Measurements from ENCODE around the gene CLEC17A. TPM values are rescaled to one million over a fixed set of nuclear protein-coding genes. Genes with fewer than 3 reads are reported as not detected.

Gene CLEC17A
- total RNA-seq, 1 donor from 2014 or later: not detected

DNA sequence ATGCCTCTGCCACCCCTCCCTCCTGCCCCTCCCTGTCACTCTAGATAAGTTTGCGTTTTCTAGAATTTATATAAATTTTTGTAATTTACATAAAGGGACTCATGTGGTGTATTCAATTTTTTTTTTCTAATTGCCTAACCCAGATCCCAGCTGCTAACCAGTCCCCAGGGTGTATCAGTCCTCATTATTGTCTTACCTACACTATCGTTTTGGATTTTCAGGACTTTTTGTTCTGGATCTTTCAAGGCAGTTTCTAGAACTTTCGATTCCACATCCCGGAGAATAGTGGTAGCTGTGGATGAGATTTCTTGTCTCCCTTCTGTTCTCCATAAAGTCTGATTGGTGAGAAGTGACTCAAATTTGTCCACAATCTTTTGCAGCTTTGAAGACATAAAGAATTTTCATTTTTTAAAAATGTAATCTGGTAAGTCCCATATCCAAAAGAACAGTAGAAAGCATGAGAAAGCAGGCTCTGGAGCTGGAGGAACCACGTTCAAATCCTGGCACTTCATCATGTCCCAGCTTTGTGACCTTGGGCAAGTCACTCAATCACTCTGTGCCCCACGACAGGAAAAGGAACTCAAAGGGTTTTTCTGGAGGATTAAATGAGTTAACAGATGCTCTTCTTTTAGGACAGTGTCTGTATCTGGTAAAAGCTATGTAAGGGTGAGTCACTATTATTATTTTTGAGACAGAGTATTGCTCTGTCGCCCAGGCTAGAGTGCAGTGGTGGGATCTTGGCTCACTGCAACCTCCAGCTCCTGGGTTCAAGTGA is 72.1 kb downstream of the CLEC17A start:
- DNase-seq: no peak
- no peaks in the 10 kb centered on the region for H3K9me3 Mint-ChIP-seq (ENCODE audit: unreplicated experiment)
- TF ChIP-seq, protein P1, sequence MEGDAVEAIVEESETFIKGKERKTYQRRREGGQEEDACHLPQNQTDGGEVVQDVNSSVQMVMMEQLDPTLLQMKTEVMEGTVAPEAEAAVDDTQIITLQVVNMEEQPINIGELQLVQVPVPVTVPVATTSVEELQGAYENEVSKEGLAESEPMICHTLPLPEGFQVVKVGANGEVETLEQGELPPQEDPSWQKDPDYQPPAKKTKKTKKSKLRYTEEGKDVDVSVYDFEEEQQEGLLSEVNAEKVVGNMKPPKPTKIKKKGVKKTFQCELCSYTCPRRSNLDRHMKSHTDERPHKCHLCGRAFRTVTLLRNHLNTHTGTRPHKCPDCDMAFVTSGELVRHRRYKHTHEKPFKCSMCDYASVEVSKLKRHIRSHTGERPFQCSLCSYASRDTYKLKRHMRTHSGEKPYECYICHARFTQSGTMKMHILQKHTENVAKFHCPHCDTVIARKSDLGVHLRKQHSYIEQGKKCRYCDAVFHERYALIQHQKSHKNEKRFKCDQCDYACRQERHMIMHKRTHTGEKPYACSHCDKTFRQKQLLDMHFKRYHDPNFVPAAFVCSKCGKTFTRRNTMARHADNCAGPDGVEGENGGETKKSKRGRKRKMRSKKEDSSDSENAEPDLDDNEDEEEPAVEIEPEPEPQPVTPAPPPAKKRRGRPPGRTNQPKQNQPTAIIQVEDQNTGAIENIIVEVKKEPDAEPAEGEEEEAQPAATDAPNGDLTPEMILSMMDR (IDR thresholded peaks at IDR 0.05; ENCODE audit: partially characterized antibody, unreplicated experiment): no peak
- H3K4me3 Mint-ChIP-seq (ENCODE audit: unreplicated experiment): no peak overlapping the region
- no peaks in the 10 kb centered on the region for H3K4me1 Mint-ChIP-seq (ENCODE audit: low read depth, unreplicated experiment)
- H3K36me3 Mint-ChIP-seq (ENCODE audit: unreplicated experiment): no peaks in the 10 kb centered on the region
- H3K27ac Mint-ChIP-seq (ENCODE audit: unreplicated experiment): no peak overlapping the region
- H3K27me3 Mint-ChIP-seq (ENCODE audit: unreplicated experiment): peaks cover 7% of the 10 kb centered on the region

DNA sequence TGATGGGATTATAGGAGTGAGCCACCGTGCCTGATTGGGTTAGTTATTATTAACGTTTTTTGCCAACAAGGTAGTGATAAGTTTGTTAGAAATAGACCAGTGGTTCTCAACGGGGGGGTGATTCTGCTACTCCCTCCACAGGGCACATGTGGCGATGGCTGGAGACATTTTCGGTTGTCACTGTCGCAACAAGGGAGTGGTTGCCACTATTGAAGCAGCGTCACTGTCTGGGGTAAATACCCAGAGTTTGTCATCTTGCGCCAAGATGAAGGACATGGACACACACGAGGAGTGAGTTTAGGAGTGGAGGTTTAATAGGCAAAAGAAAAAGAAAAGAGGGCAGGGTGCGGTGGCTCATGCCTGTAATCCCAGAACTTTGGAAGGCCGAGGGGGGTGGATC is 72.8 kb downstream of the CLEC17A start:
- no peaks in the 10 kb centered on the region for H3K9me3 Mint-ChIP-seq (ENCODE audit: unreplicated experiment)
- no peak overlapping the region for H3K27ac Mint-ChIP-seq (ENCODE audit: unreplicated experiment)
- TF ChIP-seq, protein P1 (IDR thresholded peaks at IDR 0.05; ENCODE audit: partially characterized antibody, unreplicated experiment): no peak
- no peaks in the 10 kb centered on the region for H3K4me1 Mint-ChIP-seq (ENCODE audit: low read depth, unreplicated experiment)
- no peak overlapping the region for H3K4me3 Mint-ChIP-seq (ENCODE audit: unreplicated experiment)
- no peaks in the 10 kb centered on the region for H3K36me3 Mint-ChIP-seq (ENCODE audit: unreplicated experiment)
- H3K27me3 Mint-ChIP-seq (ENCODE audit: unreplicated experiment): peaks cover 5% of the 10 kb centered on the region
- no peak for DNase-seq

DNA sequence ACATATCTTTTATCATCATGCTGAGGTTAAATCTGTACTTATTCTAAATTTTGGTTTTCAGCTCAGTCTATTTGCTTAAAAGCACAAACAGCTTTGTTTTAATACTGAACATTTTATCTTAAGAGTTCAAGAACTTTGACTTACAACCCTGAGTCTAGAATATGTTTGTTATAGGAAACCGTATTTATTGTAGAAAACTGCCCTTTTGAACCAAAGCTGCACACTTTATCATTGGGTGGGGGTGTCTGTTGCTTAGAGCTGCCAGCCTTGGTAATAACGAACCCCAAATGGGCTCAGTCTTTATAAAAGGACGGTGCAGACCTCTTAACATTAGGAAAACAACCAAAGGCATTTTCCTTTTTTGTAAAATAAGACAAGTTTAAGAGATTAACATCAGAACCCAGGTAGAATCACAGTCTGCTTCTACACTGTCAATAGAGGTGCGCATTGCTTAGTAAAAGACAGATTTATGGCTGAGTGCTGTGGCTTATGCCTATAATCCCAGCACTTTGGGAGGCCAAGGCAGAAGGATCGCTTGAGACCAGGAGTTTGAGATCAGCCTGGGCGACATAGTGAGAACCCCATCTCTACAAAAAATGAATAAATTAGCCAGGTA is 77.1 kb downstream of the CLEC17A start:
- H3K4me3 Mint-ChIP-seq (ENCODE audit: unreplicated experiment): no peak overlapping the region
- TF ChIP-seq, protein P1 (IDR thresholded peaks at IDR 0.05; ENCODE audit: partially characterized antibody, unreplicated experiment): no peak
- no peaks in the 10 kb centered on the region for H3K4me1 Mint-ChIP-seq (ENCODE audit: low read depth, unreplicated experiment)
- no peak overlapping the region for H3K27ac Mint-ChIP-seq (ENCODE audit: unreplicated experiment)
- DNase-seq: no peak
- H3K27me3 Mint-ChIP-seq (ENCODE audit: unreplicated experiment): peaks cover 3% of the 10 kb centered on the region
- H3K36me3 Mint-ChIP-seq (ENCODE audit: unreplicated experiment): no peaks in the 10 kb centered on the region
- H3K9me3 Mint-ChIP-seq (ENCODE audit: unreplicated experiment): no peaks in the 10 kb centered on the region

DNA sequence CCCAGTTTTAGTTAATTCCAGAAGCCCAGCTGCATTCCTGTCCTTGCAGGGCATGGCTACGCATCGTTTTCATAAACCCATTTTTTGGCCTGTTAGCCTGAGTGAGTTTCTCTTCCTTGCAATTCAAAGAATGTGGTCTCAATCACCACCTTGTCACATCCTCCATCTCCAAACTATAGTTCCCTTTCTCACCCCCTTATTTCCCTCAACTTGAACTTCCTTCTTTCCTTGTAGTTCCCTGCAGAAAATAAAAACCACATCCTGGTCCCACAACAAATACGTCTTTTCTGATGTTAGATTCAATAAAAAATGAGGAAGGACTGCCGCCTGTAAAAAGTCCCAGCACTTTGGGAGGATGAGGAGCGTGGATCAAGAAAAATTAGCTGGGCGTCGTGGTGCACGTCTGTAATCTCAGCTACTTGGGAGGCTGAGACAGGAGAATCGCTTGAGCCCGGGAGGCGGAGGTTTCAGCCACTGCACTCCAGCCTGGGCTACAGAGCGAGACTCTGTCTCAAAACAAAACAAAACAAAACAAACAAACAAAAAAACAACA is 78.6 kb downstream of the CLEC17A start:
- no peaks in the 10 kb centered on the region for H3K27me3 Mint-ChIP-seq (ENCODE audit: unreplicated experiment)
- no peaks in the 10 kb centered on the region for H3K9me3 Mint-ChIP-seq (ENCODE audit: unreplicated experiment)

More for the DNA sequence above, 78.6 kb downstream of the CLEC17A start:
- Mint-ChIP-seq H3K4me3 (ENCODE audit: unreplicated experiment) (no peak overlapping the region), H3K27ac (ENCODE audit: unreplicated experiment) (no peak overlapping the region), H3K36me3 (ENCODE audit: unreplicated experiment) (no peaks in the 10 kb centered on the region), H3K4me1 (ENCODE audit: low read depth, unreplicated experiment) (no peaks in the 10 kb centered on the region)
- DNase-seq: no peak
- TF ChIP-seq, protein P1 (IDR thresholded peaks at IDR 0.05; ENCODE audit: partially characterized antibody, unreplicated experiment): no peak

Other genes starting within 250 kb of the CLEC17A start
- gene ADGRE5, start 201.6 kb upstream of the CLEC17A start, total RNA-seq (ENCODE audit: unreplicated experiment): 4.0 TPM
- gene DDX39A, start 163.7 kb upstream of the CLEC17A start, total RNA-seq (ENCODE audit: unreplicated experiment): 103 TPM
- gene PKN1, start 149.8 kb upstream of the CLEC17A start, total RNA-seq (ENCODE audit: unreplicated experiment): 117 TPM
- gene PTGER1, start 107.7 kb upstream of the CLEC17A start, total RNA-seq (ENCODE audit: unreplicated experiment): 2.0 TPM
- gene GIPC1, start 87.0 kb upstream of the CLEC17A start, total RNA-seq (ENCODE audit: unreplicated experiment): 53.4 TPM
- 53.9 TPM for gene DNAJB1, start 64.7 kb upstream of the CLEC17A start, total RNA-seq (ENCODE audit: unreplicated experiment)
- gene TECR, start 53.5 kb upstream of the CLEC17A start, total RNA-seq (ENCODE audit: unreplicated experiment): 102 TPM
- gene NDUFB7, start 11.0 kb upstream of the CLEC17A start, total RNA-seq (ENCODE audit: unreplicated experiment): 145 TPM
- not detected for gene ADGRE3, start 91.8 kb downstream of the CLEC17A start, total RNA-seq (ENCODE audit: unreplicated experiment)
- gene ZNF333, start 107.0 kb downstream of the CLEC17A start, total RNA-seq (ENCODE audit: unreplicated experiment): 32.9 TPM
- 0.66 TPM for gene ADGRE2, start 195.5 kb downstream of the CLEC17A start, total RNA-seq (ENCODE audit: unreplicated experiment)